ENCODE data around the gene RAB11FIP4. TPM values are rescaled to one million over a fixed set of nuclear protein-coding genes. Genes with fewer than 3 reads are reported as not detected.

The RAB11FIP4 gene
- total RNA-seq, 4 donors from 2014 or later, result 41.0 to 173 (median 53.7) TPM

GRCh38 chr17:31560616-31561235 lies 169.3 kb downstream of the RAB11FIP4 start:
- no peak for TF ChIP-seq POLR2AphosphoS5 (IDR thresholded peaks at IDR 0.05)
- no peak for TF ChIP-seq POLR2A (IDR thresholded peaks at IDR 0.05)
- H3K9me3 ChIP-seq, result no peaks in the 10 kb centered on the region
- intact Hi-C loops (cut with DNase I; ENCODE audit: low total_unique reads) (no loop called here), in situ Hi-C loops (cut with MboI; ENCODE audit: low pct_ligation_motif_present in 1 of 4, low pct_unique_long_range_greater_than_20kb in 1 of 4, low sequenced_read_pairs in 3 of 4) (no loop called here)
- WGBS, 2 donors (ENCODE audit: low coverage in 1 of 2), result 43% methylated on average over 10 of the region's 10 CpGs; no CpG with 5 or more reads in 1 of the 2 donors
- no peaks in the 10 kb centered on the region for H3K36me3 ChIP-seq
- H3K4me3 ChIP-seq, result peak overlapping the region in 3 of 4 donors; percentile 53 to 77 (median 73)
- H3K27me3 ChIP-seq, result no peaks in the 10 kb centered on the region
- DNase-seq, result no peak
- peaks cover 15 to 58% (median 37%) of the 10 kb centered on the region in 4 donors for H3K4me1 ChIP-seq
- H3K27ac ChIP-seq, result peak overlapping the region; percentile 89 to 97 (median 91)

GRCh38 chr17:31561469-31562375 lies 170.2 kb downstream of the RAB11FIP4 start:
- in situ Hi-C loops (cut with MboI; ENCODE audit: low pct_ligation_motif_present in 1 of 4, low pct_unique_long_range_greater_than_20kb in 1 of 4, low sequenced_read_pairs in 3 of 4), result no loop called here
- intact Hi-C loops (cut with DNase I; ENCODE audit: low total_unique reads), result no loop called here
- Histone ChIP-seq H3K4me1 (peaks cover 16 to 67% (median 37%) of the 10 kb centered on the region in 4 donors), H3K9me3 (no peaks in the 10 kb centered on the region), H3K4me3 (peak overlapping the region in 2 of 4 donors; percentile 9 to 15), H3K36me3 (no peaks in the 10 kb centered on the region), H3K27me3 (no peaks in the 10 kb centered on the region), H3K27ac (peak overlapping the region; percentile 89 to 97 (median 91))
- TF ChIP-seq EP300 (IDR thresholded peaks at IDR 0.05; ENCODE audit: low read depth), result no peak
- no peak for TF ChIP-seq POLR2AphosphoS5 (IDR thresholded peaks at IDR 0.05)
- no peak for TF ChIP-seq CTCF (IDR thresholded peaks at IDR 0.05)
- no peak for DNase-seq
- 19 to 51% methylated on average over 3 to 9 of the region's 9 CpGs for WGBS, 2 donors (ENCODE audit: low coverage in 1 of 2)

GRCh38 chr17:31562376-31562840 lies 170.9 kb downstream of the RAB11FIP4 start:
- no peak for TF ChIP-seq EP300 (IDR thresholded peaks at IDR 0.05; ENCODE audit: low read depth)
- no peak for TF ChIP-seq CTCF (IDR thresholded peaks at IDR 0.05)
- no peak for TF ChIP-seq POLR2A (IDR thresholded peaks at IDR 0.05)
- TF ChIP-seq POLR2AphosphoS5 (IDR thresholded peaks at IDR 0.05), result no peak
- Histone ChIP-seq H3K27ac (peak overlapping the region in 3 of 4 donors; percentile 21 to 89 (median 23)), H3K9me3 (no peaks in the 10 kb centered on the region), H3K4me3 (no peak overlapping the region), H3K4me1 (peaks cover 23 to 67% (median 37%) of the 10 kb centered on the region in 4 donors), H3K27me3 (no peaks in the 10 kb centered on the region), H3K36me3 (no peaks in the 10 kb centered on the region)
- 43 to 71% methylated on average over 1 to 8 of the region's 8 CpGs for WGBS, 2 donors (ENCODE audit: low coverage in 1 of 2)
- DNase-seq, result no peak
- in situ Hi-C loops (cut with MboI; ENCODE audit: low pct_ligation_motif_present in 1 of 4, low pct_unique_long_range_greater_than_20kb in 1 of 4, low sequenced_read_pairs in 3 of 4) (no loop called here), intact Hi-C loops (cut with DNase I; ENCODE audit: low total_unique reads) (no loop called here)

GRCh38 chr17:31564291-31564690 lies 172.8 kb downstream of the RAB11FIP4 start:
- in situ Hi-C loops (cut with MboI; ENCODE audit: low pct_ligation_motif_present in 1 of 4, low pct_unique_long_range_greater_than_20kb in 1 of 4, low sequenced_read_pairs in 3 of 4) (no loop called here), intact Hi-C loops (cut with DNase I; ENCODE audit: low total_unique reads) (no loop called here)
- H3K4me1 ChIP-seq, result peaks cover 28 to 67% (median 33%) of the 10 kb centered on the region in 4 donors
- H3K27me3 ChIP-seq, result no peaks in the 10 kb centered on the region
- TF ChIP-seq POLR2AphosphoS5 (IDR thresholded peaks at IDR 0.05) (no peak), CTCF (IDR thresholded peaks at IDR 0.05) (no peak), EP300 (IDR thresholded peaks at IDR 0.05; ENCODE audit: low read depth) (no peak), POLR2A (IDR thresholded peaks at IDR 0.05) (no peak)
- H3K27ac ChIP-seq, result peak overlapping the region in 3 of 4 donors; percentile 16 to 88 (median 31)
- no peak overlapping the region for H3K4me3 ChIP-seq
- no peaks in the 10 kb centered on the region for H3K36me3 ChIP-seq
- no peak for DNase-seq
- H3K9me3 ChIP-seq, result no peaks in the 10 kb centered on the region
- 72 to 90% methylated on average over 3 to 8 of the region's 8 CpGs for WGBS, 2 donors (ENCODE audit: low coverage in 1 of 2)

All from transverse colon (tissue), 4 donors.